Fibroblast of villous mesenchyme (primary cell): Measurements from ENCODE around the gene EFCC1. TPM values are rescaled to one million over a fixed set of nuclear protein-coding genes. Genes with fewer than 3 reads are reported as not detected.

Experiments used
- DNase-seq: peaks from one replicate; pipeline ENCODE4 v3.0.0-alpha.2; 2010; ENCODE audit warnings: low read depth
- H3K4me3 ChIP-seq: 2 replicates; pipeline ENCODE4 v1.5.1; 2011; ENCODE audit warnings: low read depth, mild to moderate bottlenecking, low read length
- CTCF ChIP-seq: IDR thresholded peaks from 2 replicates; pipeline ENCODE4 v1.5.1; 2012; ENCODE audit warnings: low read depth, mild to moderate bottlenecking, low read length; ENCODE audit not compliant: insufficient read depth
- total RNA-seq: library from RNA; depleted of rRNA; stranded (reverse); fragments of >200 nt; gene quantifications from 2 replicates; pipeline ENCODE4 v1.2.3, GENCODE V29; 2012

EFCC1 gene
- total RNA-seq, 1 donor: not detected

- no peak for TF ChIP-seq CTCF
- no peak within 1 kb of the TSS for H3K4me3 ChIP-seq
- DNase-seq: no peak
Measured at GRCh38 chr3:129060276-129061022, 59.3 kb downstream of the EFCC1 start, which contains the start of gene GP9. GP9 (plus strand) TSS chr3:129060779; CDS start chr3:129061740, 961 bp downstream.

DNA sequence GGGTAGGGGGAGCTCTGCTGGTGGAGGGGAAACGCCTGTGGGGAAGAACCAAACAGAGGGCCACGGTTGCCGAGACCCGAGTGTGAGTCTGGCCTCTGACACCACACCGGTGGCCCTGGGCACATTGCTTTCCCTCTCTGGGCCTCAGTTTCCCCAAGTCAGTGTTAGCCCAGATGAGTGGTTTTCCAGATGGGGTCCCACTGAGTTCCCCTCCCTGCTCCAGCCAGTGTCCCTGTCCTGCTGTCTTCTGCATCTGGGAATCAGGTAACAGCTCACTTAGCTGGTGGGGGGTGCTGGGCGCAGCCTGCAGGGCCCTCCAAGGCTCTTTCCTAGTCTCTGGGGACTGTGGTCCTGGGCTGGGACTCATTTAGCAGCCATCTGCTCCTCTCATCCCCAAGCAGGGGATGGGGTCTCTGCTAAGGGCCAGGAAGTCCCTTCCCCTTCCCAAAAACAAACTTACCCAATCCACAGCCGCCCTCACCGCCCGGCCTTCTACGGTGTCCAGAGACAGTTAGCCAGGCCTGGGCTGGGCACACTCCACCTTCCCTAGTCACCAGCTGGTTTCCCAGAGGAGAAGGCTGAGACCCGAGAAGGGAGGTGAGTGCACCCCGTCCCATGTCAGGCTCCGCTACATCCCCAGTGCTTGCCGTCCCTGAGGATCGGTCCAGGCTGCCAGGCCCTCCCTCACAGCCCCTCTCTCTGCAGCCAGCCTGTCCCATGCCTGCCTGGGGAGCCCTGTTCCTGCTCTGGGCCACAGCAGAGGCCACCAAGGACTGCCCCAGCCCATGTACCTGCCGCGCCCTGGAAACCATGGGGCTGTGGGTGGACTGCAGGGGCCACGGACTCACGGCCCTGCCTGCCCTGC is 60.2 kb downstream of the EFCC1 start:
- no peak overlapping the region for H3K4me3 ChIP-seq
- DNase-seq: no peak
- no peak for TF ChIP-seq CTCF

DNA sequence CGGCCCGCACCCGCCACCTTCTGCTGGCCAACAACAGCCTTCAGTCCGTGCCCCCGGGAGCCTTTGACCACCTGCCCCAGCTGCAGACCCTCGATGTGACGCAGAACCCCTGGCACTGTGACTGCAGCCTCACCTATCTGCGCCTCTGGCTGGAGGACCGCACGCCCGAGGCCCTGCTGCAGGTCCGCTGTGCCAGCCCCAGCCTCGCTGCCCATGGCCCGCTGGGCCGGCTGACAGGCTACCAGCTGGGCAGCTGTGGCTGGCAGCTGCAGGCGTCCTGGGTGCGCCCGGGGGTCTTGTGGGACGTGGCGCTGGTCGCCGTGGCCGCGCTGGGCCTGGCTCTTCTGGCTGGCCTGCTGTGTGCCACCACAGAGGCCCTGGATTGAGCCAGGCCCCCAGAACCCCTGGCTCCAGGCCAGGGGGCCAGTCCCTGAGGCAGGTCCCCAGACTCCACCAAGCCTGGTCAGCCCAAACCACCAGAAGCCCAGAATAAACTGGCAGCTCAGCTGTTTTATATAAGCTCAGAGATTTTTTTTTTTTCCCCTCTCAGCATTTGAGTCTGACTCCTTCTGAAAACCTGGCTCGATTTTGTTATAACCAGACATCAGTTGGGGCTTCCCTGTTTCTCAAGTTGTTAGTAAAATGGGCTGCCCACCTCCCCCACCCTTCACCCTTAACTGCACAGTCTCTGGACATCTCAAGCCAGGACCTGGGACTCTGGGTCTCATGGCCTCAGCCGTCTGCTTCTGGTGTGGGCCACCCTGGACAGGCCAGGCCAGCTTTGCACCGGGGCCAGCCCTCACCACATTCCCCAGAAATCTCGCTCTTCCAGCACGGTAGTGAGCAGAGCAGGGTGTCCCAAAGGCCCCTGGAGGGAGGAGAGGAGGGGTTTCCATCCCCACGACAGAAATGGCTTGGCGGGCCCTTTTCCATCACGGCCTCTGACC is 61.1 kb downstream of the EFCC1 start:
- TF ChIP-seq CTCF: no peak
- no peak overlapping the region for H3K4me3 ChIP-seq
- no peak for DNase-seq

GRCh38 chr3:129063091-129063640 is 62.1 kb downstream of the EFCC1 start:
- no peak overlapping the region for H3K4me3 ChIP-seq
- no peak for DNase-seq
- no peak for TF ChIP-seq CTCF

DNA sequence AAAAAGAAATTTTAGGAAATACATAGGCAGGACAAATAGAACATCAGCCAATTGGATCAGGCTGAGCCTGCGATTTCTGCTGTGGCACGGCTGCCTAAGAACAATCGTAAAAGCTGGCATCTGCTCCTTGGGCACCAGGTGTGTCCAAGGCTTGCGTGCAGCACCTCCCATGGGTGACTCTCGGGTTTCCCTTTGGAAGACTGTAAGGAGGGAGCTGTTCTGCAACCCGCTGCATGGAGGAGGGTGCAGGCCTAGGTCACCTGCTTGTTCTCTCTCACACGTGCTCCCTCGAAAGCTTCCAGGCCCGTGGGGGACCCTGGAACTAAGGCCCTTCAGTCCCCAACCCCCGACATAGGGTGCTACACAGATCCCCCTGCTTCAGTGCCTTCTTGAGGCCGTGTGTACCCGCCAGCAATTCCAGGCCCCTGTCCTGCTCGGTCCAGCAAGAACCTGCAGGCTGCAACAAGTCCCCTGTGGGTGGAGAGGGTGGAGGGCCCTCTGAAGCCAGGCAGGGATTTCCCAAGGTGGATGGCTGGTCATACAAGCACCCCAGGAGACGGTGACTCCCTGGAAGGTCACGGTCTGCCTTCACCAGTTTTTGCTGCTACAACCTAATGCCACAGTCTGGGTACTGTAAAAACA is 62.9 kb downstream of the EFCC1 start:
- no peak for DNase-seq
- no peak for TF ChIP-seq CTCF
- no peak overlapping the region for H3K4me3 ChIP-seq
